ENCODE data around the gene L3MBTL4.
"Not testable (repeated sequence)": the region's sequence is repeated elsewhere in the genome, so short reads cannot be mapped to it uniquely, and the experiment has no call there.

L3MBTL4 gene

DNA sequence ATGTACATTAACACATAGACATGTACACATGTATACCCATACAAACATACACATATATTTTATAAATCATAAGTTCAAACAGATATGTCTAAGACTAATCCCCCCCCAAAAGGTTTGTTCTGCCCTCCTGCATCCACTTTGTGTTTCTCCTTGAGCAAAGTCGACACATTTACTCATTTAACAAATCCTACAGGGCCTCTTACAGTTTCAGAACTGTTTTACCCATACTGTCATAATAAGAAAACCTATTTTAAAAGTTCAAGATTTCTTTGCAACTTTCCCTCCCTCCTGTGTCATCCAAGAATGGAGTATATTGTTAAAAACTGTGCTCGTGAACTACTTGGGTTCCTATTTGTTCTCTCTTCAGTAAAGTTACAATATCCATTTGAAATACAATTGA, 166.7 kb downstream of the L3MBTL4 start:
- DNase-seq, result no peak

DNA sequence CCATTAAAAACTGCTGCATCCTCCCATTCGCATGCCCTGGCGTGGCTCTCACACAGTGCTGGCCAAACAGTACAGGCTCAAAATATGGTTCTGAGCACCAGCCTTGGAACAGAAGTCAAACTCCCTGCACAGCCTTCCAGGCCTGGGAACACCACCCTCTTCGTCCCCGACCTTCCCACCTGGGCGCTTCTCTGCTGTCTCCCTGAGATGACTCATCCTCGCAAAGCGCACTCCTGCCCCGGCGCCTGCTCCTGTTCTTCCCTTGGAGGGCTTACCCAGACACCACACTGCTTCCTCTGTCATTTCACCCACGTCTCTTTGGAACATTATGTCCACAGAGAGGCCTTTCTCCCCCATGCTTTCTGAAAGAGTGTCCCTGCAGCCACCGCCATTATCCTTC, 172.7 kb downstream of the L3MBTL4 start:
- no peak for DNase-seq

DNA sequence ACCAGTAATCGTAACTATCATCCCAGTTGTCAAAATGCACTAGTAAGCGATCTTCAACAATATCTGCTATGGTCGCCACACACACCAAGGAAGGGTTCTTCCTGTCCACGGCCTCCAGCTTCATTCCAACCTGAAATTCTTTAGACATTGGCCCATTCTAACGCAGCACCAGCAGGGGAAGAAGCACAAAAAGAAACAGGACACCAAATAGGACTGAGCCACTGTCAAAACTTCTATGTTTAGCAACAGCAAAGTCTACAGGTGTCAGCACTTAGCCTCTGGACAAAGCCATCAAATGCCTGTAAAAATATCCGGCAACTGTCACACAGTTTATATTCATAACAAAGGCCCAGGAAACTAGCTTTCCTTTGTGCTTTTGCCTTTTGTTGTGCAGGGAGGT, 175.0 kb downstream of the L3MBTL4 start:
- no peak for DNase-seq

DNA sequence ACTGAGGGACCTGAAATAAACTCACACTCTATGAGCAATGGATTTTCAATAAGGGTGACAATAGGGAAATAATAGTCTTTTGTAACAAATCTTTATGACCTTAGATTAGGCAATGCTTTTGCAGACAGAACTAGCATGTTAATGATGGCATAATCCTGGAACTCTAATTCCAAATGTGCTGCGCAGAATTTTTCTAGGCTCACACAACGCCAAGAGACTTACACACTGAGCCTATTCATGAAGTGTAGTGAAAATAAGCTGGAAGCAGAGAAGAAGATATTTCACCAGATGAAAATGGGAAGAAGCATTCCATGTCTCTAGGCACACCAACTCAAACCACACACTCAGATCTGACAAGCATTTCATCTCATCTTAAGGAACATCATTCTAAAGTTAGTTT, 178.5 kb downstream of the L3MBTL4 start:
- DNase-seq, result no peak

DNA sequence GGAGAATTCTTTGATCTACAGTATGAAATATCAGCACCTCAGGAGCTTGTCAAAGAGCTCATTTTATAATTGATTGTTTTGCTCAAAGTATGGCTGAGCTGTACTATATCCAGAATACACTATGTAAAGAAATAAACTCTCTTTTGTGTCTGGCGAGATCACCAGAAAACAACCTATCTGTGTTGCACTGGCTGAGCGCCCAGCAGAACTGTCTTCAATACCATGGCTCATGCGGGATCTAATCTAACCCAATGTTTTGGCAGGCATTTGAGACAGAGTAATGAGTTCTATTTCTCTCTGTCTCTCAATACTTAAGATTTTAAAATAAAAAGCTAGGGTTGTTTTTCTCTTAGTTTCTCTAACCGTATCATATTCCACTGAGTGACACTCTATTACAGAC, 192.4 kb downstream of the L3MBTL4 start:
- DNase-seq, result no peak

GRCh38 chr18:6221602-6222014, 193.1 kb downstream of the L3MBTL4 start:
- no peak for DNase-seq

DNA sequence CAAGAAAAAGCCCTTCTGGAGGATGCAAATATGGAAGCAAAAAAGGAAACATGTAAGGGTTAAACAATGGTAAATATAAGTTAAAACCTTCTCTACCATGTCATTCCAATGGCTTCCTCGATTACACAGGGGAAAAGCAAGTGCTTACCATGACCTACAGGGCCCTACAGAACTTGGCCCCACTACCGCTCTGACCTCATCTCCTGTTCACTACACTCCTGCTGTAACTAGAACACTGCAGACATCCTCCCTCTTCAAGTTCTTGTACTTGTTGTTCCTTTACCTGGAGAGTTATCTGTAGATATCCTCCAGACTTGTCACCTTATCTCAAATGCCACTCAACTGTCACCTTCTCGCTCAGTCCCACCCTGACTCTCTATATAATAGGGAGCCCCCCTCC, 194.6 kb downstream of the L3MBTL4 start:
- DNase-seq, result no peak

DNA sequence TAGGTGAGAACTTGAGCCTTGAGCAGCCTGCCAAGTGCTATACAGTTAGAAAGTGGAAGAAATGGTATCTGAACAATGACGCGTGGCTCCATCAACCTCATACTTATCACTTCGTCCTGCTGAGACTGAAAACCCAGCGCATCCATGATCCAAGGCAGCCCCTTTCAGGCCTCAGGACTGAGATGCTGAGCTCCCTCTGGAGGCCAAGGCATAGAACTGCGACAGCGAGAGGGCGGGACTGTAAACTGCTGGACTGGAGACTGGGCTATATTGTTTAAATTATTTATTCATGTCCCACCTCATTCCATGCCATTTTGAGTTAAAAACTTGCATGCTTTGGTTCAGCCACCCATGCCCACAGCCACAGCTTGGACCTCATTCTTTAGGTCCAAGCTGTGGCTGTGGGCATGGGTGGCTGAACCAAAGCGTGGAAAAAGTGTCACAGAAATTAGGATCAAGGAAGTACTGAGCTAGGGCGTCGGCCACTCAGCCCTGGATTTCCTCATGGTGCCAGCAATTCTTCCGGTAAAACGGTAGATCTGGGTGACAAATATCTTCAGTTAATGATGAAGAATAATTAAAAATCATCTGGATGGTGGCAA, 195.5 kb downstream of the L3MBTL4 start:
- no peak for DNase-seq

DNA sequence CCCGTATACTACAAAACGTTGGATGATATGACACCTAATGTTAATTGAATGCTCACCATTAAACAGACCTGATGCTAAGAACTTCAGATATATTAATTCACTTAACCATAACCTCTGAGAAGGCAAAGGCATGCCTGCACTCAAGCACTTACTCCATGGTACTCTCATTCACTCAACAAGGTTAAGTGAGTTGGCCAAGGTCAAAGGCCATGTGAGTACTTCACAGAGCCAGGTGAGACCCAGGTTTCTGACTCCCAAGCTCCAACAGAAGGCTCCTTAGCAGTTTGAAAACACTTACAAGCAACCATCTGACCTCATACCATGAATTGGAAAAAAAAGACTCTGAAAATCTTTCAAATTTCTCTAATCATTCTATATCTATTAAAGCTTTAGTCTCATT, 198.8 kb downstream of the L3MBTL4 start:
- DNase-seq, result no peak

DNA sequence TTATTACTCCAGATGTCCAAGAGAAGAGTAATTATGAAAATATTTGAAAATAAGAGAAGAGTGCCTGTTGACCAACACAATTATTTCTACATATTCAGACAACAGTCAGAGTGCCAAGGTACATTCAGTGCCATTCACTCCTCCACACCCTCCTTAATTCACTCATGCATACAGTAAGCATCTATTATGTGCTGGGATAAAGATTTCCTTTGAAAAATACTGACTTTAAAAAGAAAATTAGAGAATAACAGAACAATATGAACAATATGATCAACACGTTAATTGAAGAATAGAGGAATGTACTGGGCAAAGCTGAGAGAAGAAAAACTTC, 203.6 kb downstream of the L3MBTL4 start:
- no peak for DNase-seq

- no peak for DNase-seq
Observed at GRCh38 chr18:6210349-6211173, 204.2 kb downstream of the L3MBTL4 start.

GRCh38 chr18:6207941-6208340, 206.8 kb downstream of the L3MBTL4 start:
- no peak for DNase-seq

DNA sequence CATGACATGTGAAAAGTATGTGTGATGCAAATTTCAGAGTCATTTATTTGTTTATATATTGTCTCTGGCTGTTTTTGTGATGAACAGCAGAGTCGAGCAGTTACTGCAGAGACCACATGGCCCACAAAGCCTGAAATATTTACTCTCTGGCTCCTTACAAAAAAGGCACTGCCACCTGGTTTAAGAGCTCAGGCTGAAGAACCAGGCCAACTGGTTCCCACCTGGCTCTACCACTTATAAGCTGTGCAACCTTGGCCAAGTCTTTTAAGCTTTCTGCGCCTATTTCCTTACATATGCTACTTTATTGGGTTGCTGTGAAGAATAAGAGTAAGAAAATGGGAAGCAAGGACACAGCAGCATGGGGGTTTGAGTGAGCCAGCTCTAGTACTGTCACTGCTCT, 207.6 kb downstream of the L3MBTL4 start:
- DNase-seq, result no peak

GRCh38 chr18:6205706-6206105, 209.0 kb downstream of the L3MBTL4 start:
- DNase-seq, result no peak

- DNase-seq, result no peak
Observed at GRCh38 chr18:6204476-6204875, 210.2 kb downstream of the L3MBTL4 start.

DNA sequence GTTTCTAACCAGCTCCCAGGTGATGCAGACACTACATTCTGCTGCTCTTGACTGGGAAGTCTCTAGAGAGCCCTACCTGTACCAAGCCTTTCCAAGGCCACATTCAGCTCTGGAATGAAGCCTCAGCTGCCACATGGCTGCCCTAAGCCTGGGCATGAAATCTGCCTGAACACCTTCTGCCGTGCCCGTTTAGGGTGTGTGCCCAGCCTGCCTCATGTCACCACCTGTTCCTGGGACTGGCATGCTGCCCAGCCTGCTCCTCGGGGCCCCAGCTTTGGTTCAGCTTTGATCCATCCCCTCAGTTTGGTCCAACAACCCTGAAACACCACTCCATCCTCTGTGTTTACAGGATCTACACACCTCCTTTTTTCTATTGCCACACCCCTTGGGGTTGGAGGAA, 210.9 kb downstream of the L3MBTL4 start:
- DNase-seq, result no peak

GRCh38 chr18:6202861-6203260, 211.8 kb downstream of the L3MBTL4 start:
- no peak for DNase-seq

- no peak for DNase-seq
Observed at GRCh38 chr18:6200204-6200774, 214.4 kb downstream of the L3MBTL4 start.

GRCh38 chr18:6199777-6200176, 214.9 kb downstream of the L3MBTL4 start:
- DNase-seq, result no peak

DNA sequence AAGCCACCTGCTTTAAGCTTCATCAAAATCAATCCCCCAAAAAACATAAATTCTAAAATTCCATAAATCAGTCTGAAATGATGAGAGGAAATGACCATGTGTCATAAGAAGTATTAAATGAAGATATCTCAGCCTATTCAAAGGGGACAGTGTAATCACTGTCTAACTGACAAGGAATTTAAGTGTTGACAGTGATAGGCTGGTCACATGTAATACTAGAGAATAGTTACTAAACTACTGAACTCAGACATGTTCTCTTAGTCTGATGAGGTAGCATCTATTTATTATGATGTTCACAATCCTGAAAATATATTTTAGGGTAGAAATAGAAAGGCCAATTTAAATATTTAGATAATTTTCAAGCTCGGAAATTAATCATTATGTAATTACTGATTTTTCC, 216.1 kb downstream of the L3MBTL4 start:
- no peak for DNase-seq

DNA sequence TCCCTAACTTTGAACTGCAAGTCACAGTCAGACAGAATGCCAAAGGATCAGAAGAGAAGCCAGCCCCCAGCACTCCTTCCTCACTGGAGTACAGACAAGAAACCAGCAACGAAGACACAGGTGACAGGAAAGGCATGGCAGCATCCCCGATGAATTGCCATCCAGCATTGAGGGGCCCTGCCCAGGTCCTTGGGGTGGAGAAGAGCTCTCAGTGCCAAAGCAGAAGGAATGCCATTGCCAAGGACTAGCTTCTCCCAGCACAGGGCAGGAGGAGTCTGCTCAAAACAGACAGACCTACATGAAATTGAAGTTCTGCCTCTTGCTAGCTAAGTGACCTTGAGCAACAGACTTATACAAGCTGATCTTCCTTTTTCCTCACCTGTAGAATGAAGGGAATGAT, 220.1 kb downstream of the L3MBTL4 start:
- DNase-seq, result no peak

- DNase-seq, result not testable (repeated sequence)
Observed at GRCh38 chr18:6185782-6186181, 228.9 kb downstream of the L3MBTL4 start.

GRCh38 chr18:6174983-6175745, 239.5 kb downstream of the L3MBTL4 start:
- no peak for DNase-seq

DNA sequence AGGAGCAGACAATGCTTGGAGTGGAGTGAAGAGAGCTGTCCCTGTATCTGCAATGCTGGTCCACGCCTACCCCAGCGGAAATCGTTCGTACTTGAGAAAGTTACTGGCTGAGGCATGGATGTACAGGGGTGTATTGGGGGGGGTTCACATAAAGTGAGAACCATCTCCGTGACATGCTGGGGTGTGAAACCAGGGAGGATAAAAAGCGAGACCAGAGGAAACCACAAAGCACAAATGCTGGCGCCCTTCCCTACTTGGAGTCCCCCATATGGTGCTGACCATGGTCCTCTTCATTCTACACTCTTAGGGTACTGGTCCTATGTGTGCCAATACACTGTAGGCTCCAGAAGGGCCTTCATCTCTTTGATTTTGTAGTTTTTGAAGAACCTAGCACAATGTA, 244.1 kb downstream of the L3MBTL4 start:
- DNase-seq, result no peak
